ENCODE results near the gene ERVK3-1. TPM values are rescaled to one million over a fixed set of nuclear protein-coding genes. Genes with fewer than 3 reads are reported as not detected.

The ERVK3-1 gene
- total RNA-seq, 1 experiment from 2014 or later, result 149 TPM

GRCh38 chr19:58364146-58364545 is 59.0 kb downstream of the ERVK3-1 start:
- no peak for DNase-seq (ENCODE audit: low read depth)

Other genes starting within 250 kb of the ERVK3-1 start
- 0.40 and 0.86 TPM in 2 replicates for gene ZNF135, start 246.1 kb upstream of the ERVK3-1 start, total RNA-seq (2014; rRNA removed; shearing (Covaris generic))
- 7.7 and 8.0 TPM in 2 replicates for gene ZSCAN18, start 207.1 kb upstream of the ERVK3-1 start, total RNA-seq (2014; rRNA removed; shearing (Covaris generic))
- gene ZNF329, start 154.6 kb upstream of the ERVK3-1 start, total RNA-seq (2014; rRNA removed; shearing (Covaris generic)), result 1.3 and 1.8 TPM in 2 replicates
- 23.9 and 30.7 TPM in 2 replicates for gene ZNF274, start 122.3 kb upstream of the ERVK3-1 start, total RNA-seq (2014; rRNA removed; shearing (Covaris generic))
- 71.7 and 90.7 TPM in 2 replicates for gene ZNF544, start 76.5 kb upstream of the ERVK3-1 start, total RNA-seq (2014; rRNA removed; shearing (Covaris generic))
- gene ZNF8, start 26.4 kb upstream of the ERVK3-1 start, total RNA-seq (2014; rRNA removed; shearing (Covaris generic)), result 3.1 and 3.5 TPM in 2 replicates
- 2.1 TPM in 2 replicates for gene ZSCAN22, start 21.6 kb downstream of the ERVK3-1 start, total RNA-seq (2014; rRNA removed; shearing (Covaris generic))
- 28.5 and 38.4 TPM in 2 replicates for gene A1BG, start 48.1 kb downstream of the ERVK3-1 start, total RNA-seq (2014; rRNA removed; shearing (Covaris generic))
- gene ZNF497, start 57.4 kb downstream of the ERVK3-1 start, total RNA-seq (2014; rRNA removed; shearing (Covaris generic)), result 1.5 and 2.7 TPM in 2 replicates
- 4.2 and 5.0 TPM in 2 replicates for gene ZNF837, start 75.7 kb downstream of the ERVK3-1 start, total RNA-seq (2014; rRNA removed; shearing (Covaris generic))
- 3,633 and 5,016 TPM in 2 replicates for gene RPS5, start 81.9 kb downstream of the ERVK3-1 start, total RNA-seq (2014; rRNA removed; shearing (Covaris generic))
- gene RNF225, start 90.3 kb downstream of the ERVK3-1 start, total RNA-seq (2014; rRNA removed; shearing (Covaris generic)), result not detected in 2 replicates
- gene ZNF584, start 103.3 kb downstream of the ERVK3-1 start, total RNA-seq (2014; rRNA removed; shearing (Covaris generic)), result 12.1 and 20.5 TPM in 2 replicates
- gene ZNF132, start 134.8 kb downstream of the ERVK3-1 start, total RNA-seq (2014; rRNA removed; shearing (Covaris generic)), result 0.95 and 3.0 TPM in 2 replicates
- 9.0 and 13.5 TPM in 2 replicates for gene ZNF324B, start 146.2 kb downstream of the ERVK3-1 start, total RNA-seq (2014; rRNA removed; shearing (Covaris generic))
- 8.5 and 9.9 TPM in 2 replicates for gene ZNF324, start 161.7 kb downstream of the ERVK3-1 start, total RNA-seq (2014; rRNA removed; shearing (Covaris generic))
- gene ZNF446, start 171.0 kb downstream of the ERVK3-1 start, total RNA-seq (2014; rRNA removed; shearing (Covaris generic)), result 8.3 and 16.4 TPM in 2 replicates
- 1.6 and 3.4 TPM in 2 replicates for gene SLC27A5, start 206.6 kb downstream of the ERVK3-1 start, total RNA-seq (2014; rRNA removed; shearing (Covaris generic))
- gene ZBTB45, start 214.4 kb downstream of the ERVK3-1 start, total RNA-seq (2014; rRNA removed; shearing (Covaris generic)), result 4.8 and 4.9 TPM in 2 replicates
- 575 and 591 TPM in 2 replicates for gene TRIM28, start 238.7 kb downstream of the ERVK3-1 start, total RNA-seq (2014; rRNA removed; shearing (Covaris generic))
- 103 and 127 TPM in 2 replicates for gene CHMP2A, start 249.7 kb downstream of the ERVK3-1 start, total RNA-seq (2014; rRNA removed; shearing (Covaris generic))